ACC112 (cell line): ENCODE results near the gene HTT.

Experiments used
- H2AFZ ChIP-seq: fragments of 200-600 bp; sonication (generic); one replicate; pipeline ENCODE4 v1.6.0; 2017; ENCODE audit warnings: antibody characterized with exemption, low read length; ENCODE audit not compliant: unreplicated experiment
- H3K27ac ChIP-seq: fragments of 200-600 bp; sonication (generic); 2 replicates; pipeline ENCODE4 v1.5.1; 2014; ENCODE audit warnings: low read depth, mild to moderate bottlenecking, antibody characterized with exemption, low read length, moderate library complexity
- H3K27me3 ChIP-seq: fragments of 200-600 bp; sonication (generic); 2 replicates; pipeline ENCODE4 v1.6.1; 2014; ENCODE audit warnings: mild to moderate bottlenecking, antibody characterized with exemption, low read length, moderate library complexity, mixed read lengths; ENCODE audit not compliant: insufficient read depth
- H3K36me3 ChIP-seq: fragments of 200-600 bp; sonication (generic); 2 replicates; pipeline ENCODE4 v1.6.1; 2016; ENCODE audit warnings: mild to moderate bottlenecking, antibody characterized with exemption, low read length, moderate library complexity, mixed read lengths; ENCODE audit not compliant: insufficient read depth
- H3K4me1 ChIP-seq: fragments of 200-600 bp; sonication (generic); one replicate; pipeline ENCODE4 v1.6.1; 2016; ENCODE audit warnings: low read length, mixed read lengths; ENCODE audit not compliant: insufficient read depth, unreplicated experiment, control insufficient read depth
- H3K4me3 ChIP-seq: fragments of 200-600 bp; sonication (generic); 2 replicates; pipeline ENCODE4 v1.5.1; 2014; ENCODE audit warnings: mild to moderate bottlenecking, low read depth, low read length
- H3K79me2 ChIP-seq: fragments of 200-600 bp; sonication (generic); one replicate; pipeline ENCODE4 v1.6.0; 2016; ENCODE audit warnings: low read length; ENCODE audit not compliant: control insufficient read depth, unreplicated experiment, insufficient read depth

HTT gene

DNA sequence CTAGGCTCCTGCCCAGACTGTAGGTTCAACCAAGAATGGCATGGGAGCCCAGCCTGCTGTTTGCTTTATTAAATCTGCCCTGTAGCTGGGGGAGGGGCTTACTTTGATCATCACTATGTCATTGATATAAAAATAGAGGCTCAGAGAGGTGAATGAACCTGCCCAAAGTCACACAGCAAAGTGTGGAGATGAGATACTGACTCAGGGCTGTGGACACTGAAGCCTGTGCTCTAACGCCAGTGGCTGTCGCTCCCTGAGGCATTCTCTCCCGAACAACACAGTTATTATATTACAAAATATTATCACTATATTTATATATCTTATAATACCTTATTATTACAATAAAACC, 178.0 kb downstream of the HTT start:
- H3K4me3 ChIP-seq = no peak overlapping the region
- H2AFZ ChIP-seq = no peak overlapping the region
- no peaks in the 10 kb centered on the region for H3K36me3 ChIP-seq
- H3K4me1 ChIP-seq = no peaks in the 10 kb centered on the region
- no peak overlapping the region for H3K27ac ChIP-seq
- no peaks in the 10 kb centered on the region for H3K27me3 ChIP-seq
- H3K79me2 ChIP-seq = no peaks in the 10 kb centered on the region

- no peak overlapping the region for H3K4me3 ChIP-seq
- no peaks in the 10 kb centered on the region for H3K36me3 ChIP-seq
- H2AFZ ChIP-seq = no peak overlapping the region
- no peaks in the 10 kb centered on the region for H3K4me1 ChIP-seq
- no peaks in the 10 kb centered on the region for H3K79me2 ChIP-seq
- no peaks in the 10 kb centered on the region for H3K27me3 ChIP-seq
- H3K27ac ChIP-seq = no peak overlapping the region
Measured at GRCh38 chr4:3252831-3253641, 178.6 kb downstream of the HTT start.

- Histone ChIP-seq H3K4me3 (no peak overlapping the region), H3K36me3 (no peaks in the 10 kb centered on the region), H3K27ac (no peak overlapping the region), H3K79me2 (no peaks in the 10 kb centered on the region), H3K27me3 (no peaks in the 10 kb centered on the region), H2AFZ (no peak overlapping the region), H3K4me1 (no peaks in the 10 kb centered on the region)
Measured at GRCh38 chr4:3253808-3254207, 179.3 kb downstream of the HTT start.

GRCh38 chr4:3254302-3255131, 180.0 kb downstream of the HTT start:
- no peaks in the 10 kb centered on the region for H3K4me1 ChIP-seq
- no peak overlapping the region for H3K4me3 ChIP-seq
- no peaks in the 10 kb centered on the region for H3K79me2 ChIP-seq
- H3K27ac ChIP-seq = no peak overlapping the region
- H3K27me3 ChIP-seq = no peaks in the 10 kb centered on the region
- H2AFZ ChIP-seq = no peak overlapping the region
- no peaks in the 10 kb centered on the region for H3K36me3 ChIP-seq

- Histone ChIP-seq H2AFZ (no peak overlapping the region), H3K79me2 (no peaks in the 10 kb centered on the region), H3K4me1 (no peaks in the 10 kb centered on the region), H3K36me3 (no peaks in the 10 kb centered on the region), H3K27me3 (no peaks in the 10 kb centered on the region), H3K27ac (no peak overlapping the region), H3K4me3 (no peak overlapping the region)
Measured at GRCh38 chr4:3255611-3256186, 181.2 kb downstream of the HTT start.

GRCh38 chr4:3256230-3257102, 182.0 kb downstream of the HTT start:
- no peaks in the 10 kb centered on the region for H3K36me3 ChIP-seq
- H2AFZ ChIP-seq = no peak overlapping the region
- H3K4me3 ChIP-seq = no peak overlapping the region
- H3K27ac ChIP-seq = no peak overlapping the region
- no peaks in the 10 kb centered on the region for H3K27me3 ChIP-seq
- H3K4me1 ChIP-seq = no peaks in the 10 kb centered on the region
- no peaks in the 10 kb centered on the region for H3K79me2 ChIP-seq

DNA sequence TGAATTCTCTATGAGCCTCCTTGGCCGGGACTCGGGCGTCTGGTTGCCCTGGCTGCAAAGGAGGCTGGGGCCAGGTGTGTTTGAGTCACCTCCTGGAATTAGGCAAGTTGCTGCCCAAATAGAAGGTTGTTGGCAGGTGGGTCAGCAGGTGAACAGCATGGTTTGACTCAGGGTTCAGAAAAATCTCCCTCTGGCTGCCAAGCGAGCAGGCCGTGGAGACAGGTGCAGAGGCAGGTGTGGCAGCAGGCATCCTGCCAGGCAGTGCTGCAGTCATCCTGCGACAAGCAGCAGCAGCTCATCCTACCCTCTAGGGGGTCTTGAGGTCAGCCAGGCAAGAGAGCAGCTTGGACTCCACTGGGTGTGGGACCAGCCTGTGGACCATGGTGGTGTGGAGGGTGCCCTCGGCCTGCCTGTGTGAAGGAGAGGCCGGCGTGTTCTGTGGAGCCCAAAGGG, 182.6 kb downstream of the HTT start:
- Histone ChIP-seq H2AFZ (no peak overlapping the region), H3K79me2 (no peaks in the 10 kb centered on the region), H3K27me3 (no peaks in the 10 kb centered on the region), H3K27ac (no peak overlapping the region), H3K4me3 (no peak overlapping the region), H3K4me1 (no peaks in the 10 kb centered on the region), H3K36me3 (no peaks in the 10 kb centered on the region)

DNA sequence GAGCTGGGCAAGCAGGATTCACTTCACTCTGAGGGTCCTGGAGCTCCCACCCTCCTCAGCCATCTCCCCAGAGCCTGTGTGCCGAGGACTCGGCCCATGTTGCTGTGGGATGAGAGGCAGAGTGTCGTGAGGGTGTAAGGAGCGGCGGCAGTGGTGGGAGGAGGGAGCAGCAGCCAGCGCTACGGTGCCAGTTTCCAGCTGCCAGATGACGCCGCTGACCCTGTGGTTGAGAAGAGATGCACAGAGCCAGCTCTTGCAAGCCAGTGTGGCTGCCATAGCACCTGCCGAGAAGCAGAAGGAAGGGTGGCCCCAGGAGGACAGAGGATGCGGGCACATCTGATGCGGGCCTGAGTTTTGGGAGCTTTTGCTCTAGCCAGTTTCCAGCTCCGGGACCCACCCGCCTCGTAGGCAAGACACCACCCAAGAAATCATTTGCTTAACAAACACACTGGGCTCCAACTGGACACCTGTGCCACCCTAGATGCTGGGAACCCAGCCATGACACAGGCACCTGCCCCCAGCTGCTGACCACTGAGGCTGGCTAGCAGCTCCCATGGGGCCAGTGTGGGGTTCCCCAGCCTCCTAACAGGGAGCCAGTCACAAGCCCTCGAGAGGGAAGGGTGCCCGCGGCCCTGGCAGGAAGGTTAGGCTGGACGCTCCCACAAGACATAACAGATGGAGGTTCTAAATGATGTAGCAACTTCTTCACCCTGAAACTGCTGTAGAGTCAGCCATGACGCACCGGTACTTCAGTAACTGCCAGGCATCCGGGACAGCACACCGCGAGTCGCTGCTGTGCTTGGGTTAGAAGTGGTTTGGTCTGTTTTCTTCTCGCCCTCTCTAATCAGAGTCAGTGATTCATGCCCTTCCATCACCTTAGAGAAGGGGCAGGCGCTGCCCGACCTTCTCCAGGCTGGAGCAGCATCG, 183.3 kb downstream of the HTT start:
- H3K36me3 ChIP-seq = no peaks in the 10 kb centered on the region
- no peaks in the 10 kb centered on the region for H3K4me1 ChIP-seq
- H3K4me3 ChIP-seq = no peak overlapping the region
- no peak overlapping the region for H3K27ac ChIP-seq
- no peaks in the 10 kb centered on the region for H3K27me3 ChIP-seq
- H3K79me2 ChIP-seq = no peaks in the 10 kb centered on the region
- no peak overlapping the region for H2AFZ ChIP-seq

- Histone ChIP-seq H3K4me1 (no peaks in the 10 kb centered on the region), H3K79me2 (no peaks in the 10 kb centered on the region), H3K27ac (no peak overlapping the region), H3K4me3 (no peak overlapping the region), H2AFZ (no peak overlapping the region), H3K27me3 (no peaks in the 10 kb centered on the region), H3K36me3 (no peaks in the 10 kb centered on the region)
Measured at GRCh38 chr4:3261411-3262207, 187.1 kb downstream of the HTT start.
